ENCODE data around the gene POLR3A. TPM values are rescaled to one million over a fixed set of nuclear protein-coding genes. Genes with fewer than 3 reads are reported as not detected.

Gene POLR3A
- polyA plus RNA-seq, 1 donor (not counting 4 experiments of a cell fraction or from before 2014, with no cell fraction given) = 15.5 TPM

- DNase-seq (ENCODE audit: low read depth, low spot score) (no peak), FAIRE-seq (no peak)
- Histone ChIP-seq H3K9ac (ENCODE audit: control insufficient read depth, extremely low read depth, insufficient read depth, low read length) (no peak overlapping the region), H3K9me1 (ENCODE audit: control insufficient read depth, extremely low read depth, insufficient read depth, low read length) (no peaks in the 10 kb centered on the region), H3K79me2 (ENCODE audit: control insufficient read depth, insufficient read depth, low read length) (no peaks in the 10 kb centered on the region), H3K27ac (ENCODE audit: control insufficient read depth, insufficient read depth, low read length) (no peak overlapping the region), H3K27me3 (ENCODE audit: control insufficient read depth, extremely low read depth, insufficient read depth, low read length) (no peaks in the 10 kb centered on the region), H3K36me3 (ENCODE audit: control insufficient read depth in 2 of 2, extremely low read depth in 1 of 2, insufficient read depth in 2 of 2, low read length in 2 of 2) (peaks cover 23 to 27% of the 10 kb centered on the region in 2 experiments), H4K20me1 (ENCODE audit: control insufficient read depth, extremely low read depth, insufficient read depth, low read length) (no peaks in the 10 kb centered on the region), H3K4me2 (ENCODE audit: control insufficient read depth, extremely low read depth, insufficient read depth, low read depth, low read length) (no peak overlapping the region), H2AFZ (ENCODE audit: control insufficient read depth, low read length) (no peak overlapping the region), H3K4me3 (ENCODE audit: control insufficient read depth in 2 of 3, extremely low read depth in 1 of 3, insufficient read depth in 2 of 3, low read depth in 1 of 3, low read length in 3 of 3) (no peak overlapping the region), H3K9me3 (ENCODE audit: control insufficient read depth, low read depth, low read length) (no peaks in the 10 kb centered on the region), H3K4me1 (ENCODE audit: control insufficient read depth, extremely low read depth, insufficient read depth, low read length) (no peaks in the 10 kb centered on the region)
- dilution Hi-C loops (cut with MboI; ENCODE audit: extremely low pct_ligation_motif_present, low sequenced_read_pairs) = no loop called here
- TF ChIP-seq, protein P1, sequence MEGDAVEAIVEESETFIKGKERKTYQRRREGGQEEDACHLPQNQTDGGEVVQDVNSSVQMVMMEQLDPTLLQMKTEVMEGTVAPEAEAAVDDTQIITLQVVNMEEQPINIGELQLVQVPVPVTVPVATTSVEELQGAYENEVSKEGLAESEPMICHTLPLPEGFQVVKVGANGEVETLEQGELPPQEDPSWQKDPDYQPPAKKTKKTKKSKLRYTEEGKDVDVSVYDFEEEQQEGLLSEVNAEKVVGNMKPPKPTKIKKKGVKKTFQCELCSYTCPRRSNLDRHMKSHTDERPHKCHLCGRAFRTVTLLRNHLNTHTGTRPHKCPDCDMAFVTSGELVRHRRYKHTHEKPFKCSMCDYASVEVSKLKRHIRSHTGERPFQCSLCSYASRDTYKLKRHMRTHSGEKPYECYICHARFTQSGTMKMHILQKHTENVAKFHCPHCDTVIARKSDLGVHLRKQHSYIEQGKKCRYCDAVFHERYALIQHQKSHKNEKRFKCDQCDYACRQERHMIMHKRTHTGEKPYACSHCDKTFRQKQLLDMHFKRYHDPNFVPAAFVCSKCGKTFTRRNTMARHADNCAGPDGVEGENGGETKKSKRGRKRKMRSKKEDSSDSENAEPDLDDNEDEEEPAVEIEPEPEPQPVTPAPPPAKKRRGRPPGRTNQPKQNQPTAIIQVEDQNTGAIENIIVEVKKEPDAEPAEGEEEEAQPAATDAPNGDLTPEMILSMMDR (optimal IDR thresholded peaks at IDR 0.05 in 1 of 3, IDR thresholded peaks at IDR 0.05 in 1 of 3, conservative IDR thresholded peaks at IDR 0.05 in 1 of 3; ENCODE audit: extremely low read depth in 1 of 3, insufficient read depth in 2 of 3, low read length in 3 of 3) = no peak
- no peak for TF ChIP-seq EZH2 (IDR thresholded peaks at IDR 0.05; ENCODE audit: low read length)
Measured at GRCh38 chr10:78011065-78011464, 18.2 kb downstream of the POLR3A start.

- H3K9me3 ChIP-seq (ENCODE audit: control insufficient read depth, low read depth, low read length) = no peaks in the 10 kb centered on the region
- dilution Hi-C loops (cut with MboI; ENCODE audit: extremely low pct_ligation_motif_present, low sequenced_read_pairs) = no loop called here
- H3K27ac ChIP-seq (ENCODE audit: control insufficient read depth, insufficient read depth, low read length) = no peak overlapping the region
- no peak overlapping the region for H3K9ac ChIP-seq (ENCODE audit: control insufficient read depth, extremely low read depth, insufficient read depth, low read length)
- H2AFZ ChIP-seq (ENCODE audit: control insufficient read depth, low read length) = no peak overlapping the region
- no peaks in the 10 kb centered on the region for H3K9me1 ChIP-seq (ENCODE audit: control insufficient read depth, extremely low read depth, insufficient read depth, low read length)
- peaks cover 24 to 27% of the 10 kb centered on the region in 2 experiments for H3K36me3 ChIP-seq (ENCODE audit: control insufficient read depth in 2 of 2, extremely low read depth in 1 of 2, insufficient read depth in 2 of 2, low read length in 2 of 2)
- H3K27me3 ChIP-seq (ENCODE audit: control insufficient read depth, extremely low read depth, insufficient read depth, low read length) = no peaks in the 10 kb centered on the region
- no peak overlapping the region for H3K4me2 ChIP-seq (ENCODE audit: control insufficient read depth, extremely low read depth, insufficient read depth, low read depth, low read length)
- H3K4me3 ChIP-seq (ENCODE audit: control insufficient read depth in 2 of 3, extremely low read depth in 1 of 3, insufficient read depth in 2 of 3, low read depth in 1 of 3, low read length in 3 of 3) = no peak overlapping the region
- no peaks in the 10 kb centered on the region for H4K20me1 ChIP-seq (ENCODE audit: control insufficient read depth, extremely low read depth, insufficient read depth, low read length)
- FAIRE-seq (no peak), DNase-seq (ENCODE audit: low read depth, low spot score) (no peak)
- TF ChIP-seq, protein P1 (optimal IDR thresholded peaks at IDR 0.05 in 1 of 3, IDR thresholded peaks at IDR 0.05 in 1 of 3, conservative IDR thresholded peaks at IDR 0.05 in 1 of 3; ENCODE audit: extremely low read depth in 1 of 3, insufficient read depth in 2 of 3, low read length in 3 of 3) = no peak
- TF ChIP-seq EZH2 (IDR thresholded peaks at IDR 0.05; ENCODE audit: low read length) = no peak
- no peaks in the 10 kb centered on the region for H3K4me1 ChIP-seq (ENCODE audit: control insufficient read depth, extremely low read depth, insufficient read depth, low read length)
- no peaks in the 10 kb centered on the region for H3K79me2 ChIP-seq (ENCODE audit: control insufficient read depth, insufficient read depth, low read length)
Measured at GRCh38 chr10:78010278-78010677, 19.0 kb downstream of the POLR3A start.

All from keratinocyte (primary cell).